GM12878 (cell line): ENCODE results near the gene PELI1. TPM values are rescaled to one million over a fixed set of nuclear protein-coding genes. Genes with fewer than 3 reads are reported as not detected.

ENCODE experiments used
- ATAC-seq: fragments of 200-7000 bp; cut with Tn5 transposase; 3 replicates; pipeline ENCODE4 v1.9.1; 2020; ENCODE audit warnings: mild to moderate bottlenecking, moderate library complexity
- BruUV-seq: library from RNA; stranded (reverse); fragments of 400-500 nt; replicated peaks from 2 replicates; lab custom pipeline; 2021; lab: Mats Ljungman, UMichigan
- CTCF ChIA-PET: fragments of 300-600 bp; sonication (Branson Sonifier 250); formaldehyde crosslinking; extraction: SDS; loops from one replicate; lab custom pipeline; 2021; ENCODE audit warnings: inconsistent platforms; lab: Yijun Ruan, JAX
- POLR2A ChIA-PET: fragments of 350-600 bp; formaldehyde crosslinking; extraction: SDS; loops from one replicate; lab custom pipeline; 2021; ENCODE audit warnings: inconsistent platforms; lab: Charles Lee
- RAD21 ChIA-PET: fragments of 300-600 bp; sonication (Branson Sonifier 250); formaldehyde crosslinking; loops from one replicate; lab custom pipeline; 2023; ENCODE audit warnings: antibody characterized with exemption; ENCODE audit not compliant: unreplicated experiment; lab: Charles Lee
- SMC1A ChIA-PET: fragments of 300-600 bp; sonication (Branson Sonifier 250); formaldehyde crosslinking; loops from one replicate; lab custom pipeline; 2023; ENCODE audit not compliant: unreplicated experiment, uncharacterized antibody; lab: Charles Lee
- DNase-seq: peaks from one replicate; pipeline ENCODE4 v3.0.0-alpha.2; 2011; ENCODE audit warnings: low read depth, low spot score
- FAIRE-seq: peaks from 3 replicates; lab custom pipeline; 2011; peaks lifted over from hg19 to GRCh38; lab: Jason Lieb, UNC
- H2AFZ ChIP-seq: 2 replicates; pipeline ENCODE4 v1.6.0; 2011; ENCODE audit warnings: low read depth, low read length, control low read depth; ENCODE audit not compliant: control insufficient read depth
- H3K27ac ChIP-seq: 2 replicates; pipeline ENCODE4 v1.5.1; 2011; ENCODE audit warnings: control low read depth; ENCODE audit not compliant: control insufficient read depth, insufficient read depth
- H3K27me3 ChIP-seq, 2 experiments: replicated peaks in 1 of 2; 2 replicates each; pipeline versions ENCODE4 v1.6.0 to v1.6.1; 2011; ENCODE audit warnings: low read length in 1 of 2; ENCODE audit not compliant: control insufficient read depth in 2 of 2, insufficient read depth in 2 of 2
- H3K36me3 ChIP-seq, 2 experiments: 2 replicates each; pipeline ENCODE4 v1.5.1; 2011; ENCODE audit warnings: low read length in 1 of 2; ENCODE audit not compliant: control insufficient read depth in 2 of 2, insufficient read depth in 2 of 2
- H3K4me1 ChIP-seq: 2 replicates; pipeline ENCODE4 v1.6.1; 2011; ENCODE audit warnings: mild to moderate bottlenecking, low read length, moderate library complexity, mixed read lengths; ENCODE audit not compliant: control insufficient read depth, insufficient read depth
- H3K4me2 ChIP-seq: 2 replicates; pipeline ENCODE4 v1.6.0; 2011; ENCODE audit warnings: control low read depth; ENCODE audit not compliant: control insufficient read depth, insufficient read depth
- H3K4me3 ChIP-seq: fragments of 200-600 bp; sonication (generic); 2 replicates; pipeline ENCODE4 v1.5.1; 2016
- H3K79me2 ChIP-seq: 2 replicates; pipeline ENCODE4 v1.6.0; 2011; ENCODE audit warnings: low read length; ENCODE audit not compliant: control insufficient read depth, insufficient read depth
- H3K9ac ChIP-seq: 2 replicates; pipeline ENCODE4 v1.8.0; 2011; ENCODE audit warnings: low read length, control low read depth, mixed read lengths; ENCODE audit not compliant: control insufficient read depth, insufficient read depth
- H3K9me3 ChIP-seq: replicated peaks from 3 replicates; pipeline ENCODE4 v1.5.1; 2011; ENCODE audit warnings: mild to moderate bottlenecking, low read length; ENCODE audit not compliant: control insufficient read depth, insufficient read depth
- H4K20me1 ChIP-seq: 2 replicates; pipeline ENCODE4 v1.6.0; 2011; ENCODE audit not compliant: control insufficient read depth, insufficient read depth
- MEF2A ChIP-seq: IDR thresholded peaks from 2 replicates; pipeline ENCODE4 v1.6.1; 2011; ENCODE audit warnings: low read depth, mild to moderate bottlenecking, low read length, moderate library complexity; ENCODE audit not compliant: insufficient read depth
- NRF1 ChIP-seq: conservative IDR thresholded peaks from 2 replicates; pipeline ENCODE4 v1.6.1; 2011; ENCODE audit warnings: mild to moderate bottlenecking, low read depth, low read length, improper control_type of control experiment
- SPI1 ChIP-seq: IDR thresholded peaks from 2 replicates; pipeline ENCODE4 v1.6.1; 2011; ENCODE audit warnings: low read depth, mild to moderate bottlenecking, low read length, moderate library complexity, borderline replicate concordance; ENCODE audit not compliant: insufficient read depth
- TAF1 ChIP-seq: IDR thresholded peaks from 2 replicates; pipeline ENCODE4 v1.6.1; 2011; ENCODE audit warnings: mild to moderate bottlenecking, low read depth, low read length, borderline replicate concordance
- WGBS: methylation state at CpG from one replicate; pipeline ENCODE4 v1.1.6; 2016; ENCODE audit warnings: low lambda C conversion rate; ENCODE audit not compliant: insufficient replicate concordance, insufficient coverage; ENCODE audit errors: missing lambda C conversion rate; 5-methylcytosine and 5-hydroxymethylcytosine counted together
- in situ Hi-C: fragments of 300-500 bp; cut with MboI; formaldehyde crosslinking; loops from 9 replicates; pipeline ENCODE4 v1.14.3; 2018; ENCODE audit warnings: mixed read lengths
- intact Hi-C: fragments of 100-400 bp; cut with micrococcal nuclease; formaldehyde crosslinking; loops from one replicate; pipeline ENCODE4 v1.14.2; 2022; ENCODE audit not compliant: unreplicated experiment
- polyA plus RNA-seq, 11 experiments: library from polyadenylated mRNA; depleted of rRNA in 4 of 11; unstranded in 6 of 11; stranded (reverse) in 5 of 11; fragments of >200 nt; fragmentation: Nextera tagmentation in 4 of 11; fragmentation: Illumina TruSeq in 1 of 11; extraction: Ambion mirVana in 4 of 11; extraction: Trizol in 1 of 11; gene quantifications; 1 replicate in 1 of 11; 2 replicates in 10 of 11; pipeline versions ENCODE4 v1.2.1 to v1.2.3, GENCODE V29; 2011 to 2016; ENCODE audit warnings: inconsistent platforms in 2 of 11, missing spikeins in 2 of 11, low read depth in 1 of 11
- total RNA-seq, 4 experiments: library from RNA; depleted of rRNA in 3 of 4; stranded (reverse); fragments of >200 nt in 3 of 4; fragmentation: Illumina TruSeq in 1 of 4; extraction: Trizol in 1 of 4; gene quantifications; 2 replicates each; pipeline versions ENCODE4 v1.2.1 to v1.2.3, GENCODE V29; 2013 to 2021
- TF ChIP-seq, protein P1 (sequence below): fragments of 150-350 bp; IDR thresholded peaks from 2 replicates; pipeline ENCODE4 v1.6.1; 2016; ENCODE audit warnings: low read depth, low read length
- TF ChIP-seq, protein P2 (sequence below): fragments of 450-650 bp; IDR thresholded peaks from 2 replicates; pipeline ENCODE4 v1.6.1; 2018; ENCODE audit warnings: borderline replicate concordance, mild to moderate bottlenecking; ENCODE audit not compliant: partially characterized antibody

PELI1 gene
- total and polyA plus RNA-seq, 10 of the 15 experiments (the other 5 are each of a cell fraction or from before 2014, with no cell fraction given): 12.1 to 92.0 (median 39.8) TPM

DNA sequence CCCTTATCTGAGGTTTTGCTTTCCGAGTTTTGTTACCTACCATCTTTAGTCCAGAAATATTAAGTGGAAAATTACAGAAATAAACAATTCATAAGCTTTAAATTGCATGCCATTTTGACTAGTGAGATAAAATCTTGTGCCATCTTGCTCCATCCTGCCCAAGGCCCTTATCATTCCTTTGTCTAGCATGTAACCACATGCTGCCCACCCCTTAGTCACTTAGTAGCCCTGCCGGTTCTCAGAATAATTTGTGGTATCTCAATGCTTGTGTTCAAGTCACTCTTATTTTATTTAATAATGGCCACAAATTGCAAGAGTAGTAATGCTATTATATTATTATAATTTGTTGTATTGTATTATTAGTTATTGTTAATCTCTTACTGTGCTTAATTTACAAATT is 88.2 kb downstream of the PELI1 start:
- TF ChIP-seq NRF1 (no peak), MEF2A (no peak), SPI1 (no peak), TAF1 (no peak)
- TF ChIP-seq, protein P1, sequence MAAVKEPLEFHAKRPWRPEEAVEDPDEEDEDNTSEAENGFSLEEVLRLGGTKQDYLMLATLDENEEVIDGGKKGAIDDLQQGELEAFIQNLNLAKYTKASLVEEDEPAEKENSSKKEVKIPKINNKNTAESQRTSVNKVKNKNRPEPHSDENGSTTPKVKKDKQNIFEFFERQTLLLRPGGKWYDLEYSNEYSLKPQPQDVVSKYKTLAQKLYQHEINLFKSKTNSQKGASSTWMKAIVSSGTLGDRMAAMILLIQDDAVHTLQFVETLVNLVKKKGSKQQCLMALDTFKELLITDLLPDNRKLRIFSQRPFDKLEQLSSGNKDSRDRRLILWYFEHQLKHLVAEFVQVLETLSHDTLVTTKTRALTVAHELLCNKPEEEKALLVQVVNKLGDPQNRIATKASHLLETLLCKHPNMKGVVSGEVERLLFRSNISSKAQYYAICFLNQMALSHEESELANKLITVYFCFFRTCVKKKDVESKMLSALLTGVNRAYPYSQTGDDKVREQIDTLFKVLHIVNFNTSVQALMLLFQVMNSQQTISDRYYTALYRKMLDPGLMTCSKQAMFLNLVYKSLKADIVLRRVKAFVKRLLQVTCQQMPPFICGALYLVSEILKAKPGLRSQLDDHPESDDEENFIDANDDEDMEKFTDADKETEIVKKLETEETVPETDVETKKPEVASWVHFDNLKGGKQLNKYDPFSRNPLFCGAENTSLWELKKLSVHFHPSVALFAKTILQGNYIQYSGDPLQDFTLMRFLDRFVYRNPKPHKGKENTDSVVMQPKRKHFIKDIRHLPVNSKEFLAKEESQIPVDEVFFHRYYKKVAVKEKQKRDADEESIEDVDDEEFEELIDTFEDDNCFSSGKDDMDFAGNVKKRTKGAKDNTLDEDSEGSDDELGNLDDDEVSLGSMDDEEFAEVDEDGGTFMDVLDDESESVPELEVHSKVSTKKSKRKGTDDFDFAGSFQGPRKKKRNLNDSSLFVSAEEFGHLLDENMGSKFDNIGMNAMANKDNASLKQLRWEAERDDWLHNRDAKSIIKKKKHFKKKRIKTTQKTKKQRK: no peak
- TF ChIP-seq, protein P2, sequence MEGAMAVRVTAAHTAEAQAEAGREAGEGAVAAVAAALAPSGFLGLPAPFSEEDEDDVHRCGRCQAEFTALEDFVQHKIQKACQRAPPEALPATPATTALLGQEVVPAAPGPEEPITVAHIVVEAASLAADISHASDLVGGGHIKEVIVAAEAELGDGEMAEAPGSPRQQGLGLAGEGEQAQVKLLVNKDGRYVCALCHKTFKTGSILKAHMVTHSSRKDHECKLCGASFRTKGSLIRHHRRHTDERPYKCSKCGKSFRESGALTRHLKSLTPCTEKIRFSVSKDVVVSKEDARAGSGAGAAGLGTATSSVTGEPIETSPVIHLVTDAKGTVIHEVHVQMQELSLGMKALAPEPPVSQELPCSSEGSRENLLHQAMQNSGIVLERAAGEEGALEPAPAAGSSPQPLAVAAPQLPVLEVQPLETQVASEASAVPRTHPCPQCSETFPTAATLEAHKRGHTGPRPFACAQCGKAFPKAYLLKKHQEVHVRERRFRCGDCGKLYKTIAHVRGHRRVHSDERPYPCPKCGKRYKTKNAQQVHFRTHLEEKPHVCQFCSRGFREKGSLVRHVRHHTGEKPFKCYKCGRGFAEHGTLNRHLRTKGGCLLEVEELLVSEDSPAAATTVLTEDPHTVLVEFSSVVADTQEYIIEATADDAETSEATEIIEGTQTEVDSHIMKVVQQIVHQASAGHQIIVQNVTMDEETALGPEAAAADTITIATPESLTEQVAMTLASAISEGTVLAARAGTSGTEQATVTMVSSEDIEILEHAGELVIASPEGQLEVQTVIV: no peak
- TF ChIP-seq, all 136 proteins: peak for 0
- 98% methylated on average over 2 of the region's 2 CpGs for WGBS
- Histone ChIP-seq H3K36me3 (no peaks in the 10 kb centered on the region), H3K9ac (no peak overlapping the region), H3K4me3 (no peak overlapping the region), H4K20me1 (no peaks in the 10 kb centered on the region), H2AFZ (no peak overlapping the region), H3K27ac (no peak overlapping the region), H3K9me3 (no peaks in the 10 kb centered on the region), H3K79me2 (no peaks in the 10 kb centered on the region), H3K4me1 (peaks cover 19% of the 10 kb centered on the region), H3K4me2 (no peak overlapping the region), H3K27me3 (no peaks in the 10 kb centered on the region)
- ChIA-PET RAD21 (interaction anchor here (11.1 to 12.9 kb wide), 2 partner anchors 257 to 272 kb away, joined by 82 to 358 read pairs; no protein-coding TSS in a partner anchor), POLR2A (interaction anchor here (1.3 kb wide), 1 partner anchor 270 kb away, joined by 4 read pairs; no protein-coding TSS in a partner anchor), SMC1A (interaction anchor here (1.4 to 3.9 kb wide), 5 partner anchors 41 to 273 kb away, joined by 5 to 17 read pairs (median 6); no protein-coding TSS in a partner anchor), CTCF (interaction anchor here (1.1 to 14.1 kb wide), 3 partner anchors 56 to 273 kb away, joined by 3 to 420 read pairs (median 6); no protein-coding TSS in a partner anchor)
- ATAC-seq (no peak), DNase-seq (no peak), FAIRE-seq (no peak)
- in situ Hi-C loops (no loop called here), intact Hi-C loops (no loop called here)
- BruUV-seq: no TSS peak
